Pons (tissue), 1 donor: Measurements from ENCODE around the gene ADRB1.

Experiments used
- DNase-seq: peaks from one replicate; pipeline ENCODE4 v3.0.0-alpha.2; 2016; ENCODE audit warnings: low spot score

ADRB1 gene

DNA sequence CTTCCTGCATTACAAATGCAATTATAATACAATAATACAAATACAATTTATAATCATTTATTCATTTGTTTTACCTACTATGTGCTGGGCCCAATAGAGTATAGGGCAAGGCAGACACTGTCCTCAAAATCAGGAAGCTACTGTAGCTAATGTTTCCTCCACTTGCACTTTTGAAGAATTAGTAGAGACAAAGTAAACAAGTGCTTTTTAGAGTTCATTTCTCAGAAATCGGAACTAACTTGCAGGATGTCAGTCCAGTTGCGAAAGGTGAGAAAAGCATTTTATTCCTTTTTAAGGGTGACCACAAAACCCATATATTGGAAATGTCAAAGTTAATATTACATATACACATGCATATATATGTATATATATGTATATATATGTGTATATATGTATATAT is 14.2 kb downstream of the ADRB1 start:
- DNase-seq = no peak

DNA sequence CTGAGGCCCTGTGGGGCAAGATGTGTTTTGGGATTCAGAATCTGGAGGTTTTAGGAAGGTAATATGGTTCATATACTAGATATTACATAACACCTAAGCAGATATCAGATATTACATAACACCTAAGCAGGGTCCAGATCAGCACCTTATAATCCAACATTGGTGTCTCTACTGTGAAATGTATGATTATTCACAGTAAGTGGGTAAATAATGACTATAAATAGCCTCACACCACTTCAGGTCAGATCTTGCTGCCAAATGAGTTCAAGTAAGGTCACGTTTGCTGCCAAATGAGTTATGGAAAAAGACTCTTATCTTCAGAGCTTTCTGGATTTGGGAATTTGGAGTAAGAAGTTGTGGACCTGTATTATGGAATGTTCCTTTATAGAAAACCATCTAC is 14.6 kb downstream of the ADRB1 start:
- DNase-seq = no peak

DNA sequence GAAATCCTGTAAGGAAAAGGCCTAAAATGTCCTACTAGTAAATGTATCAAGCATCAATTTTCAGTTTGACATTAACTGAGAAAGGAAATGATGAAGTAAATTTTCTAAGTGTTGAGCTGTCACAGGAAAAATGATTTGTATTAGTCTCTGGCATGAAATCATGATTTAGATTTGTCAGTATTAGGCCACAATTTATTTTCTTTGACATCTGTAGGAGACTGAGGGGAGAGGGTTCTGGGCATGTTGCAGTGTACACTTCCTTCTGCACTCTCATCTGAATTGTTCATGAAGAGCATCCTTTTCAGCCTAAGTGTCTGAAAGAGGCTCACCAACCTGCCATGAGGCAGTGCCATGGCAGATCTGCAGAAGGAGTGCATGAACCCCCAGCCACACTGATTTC is 15.9 kb downstream of the ADRB1 start:
- DNase-seq = no peak

DNA sequence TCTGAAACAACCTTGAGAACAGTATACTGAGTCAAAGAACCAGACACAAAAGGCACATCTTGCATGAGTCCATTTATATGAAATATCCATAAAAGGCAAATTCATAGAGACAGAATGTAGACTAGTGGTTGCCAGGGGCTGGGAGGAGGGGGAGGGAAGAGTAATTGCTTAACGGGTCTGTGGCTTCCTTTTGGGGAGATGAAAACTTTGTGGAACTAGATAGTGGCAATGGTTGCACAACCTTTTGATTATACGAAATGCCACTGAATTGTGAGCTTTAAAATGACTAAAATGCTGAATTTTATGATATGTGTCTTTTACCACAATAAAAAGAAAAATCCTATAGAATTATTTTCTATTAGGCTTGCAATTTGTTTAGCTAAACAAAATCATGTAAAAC is 16.8 kb downstream of the ADRB1 start:
- no peak for DNase-seq

DNA sequence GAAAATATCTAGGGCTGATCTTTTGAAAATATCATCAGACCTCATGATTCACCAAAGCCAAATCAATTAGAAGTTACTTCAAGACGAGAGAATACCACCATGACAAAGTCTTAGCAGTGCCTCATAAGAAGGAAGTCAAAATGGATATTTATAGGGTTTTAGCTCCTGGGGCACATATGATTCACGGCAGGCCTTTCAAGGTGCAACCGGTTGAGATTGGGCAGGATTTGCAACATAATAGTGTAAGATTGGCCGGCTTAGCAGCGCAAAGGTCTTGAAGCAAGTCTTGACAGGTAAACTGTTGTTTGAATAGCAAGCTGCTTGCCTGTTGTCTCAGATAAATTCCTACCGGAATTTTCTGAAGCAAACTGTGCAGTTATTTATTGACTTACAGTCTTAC is 17.5 kb downstream of the ADRB1 start:
- no peak for DNase-seq

DNA sequence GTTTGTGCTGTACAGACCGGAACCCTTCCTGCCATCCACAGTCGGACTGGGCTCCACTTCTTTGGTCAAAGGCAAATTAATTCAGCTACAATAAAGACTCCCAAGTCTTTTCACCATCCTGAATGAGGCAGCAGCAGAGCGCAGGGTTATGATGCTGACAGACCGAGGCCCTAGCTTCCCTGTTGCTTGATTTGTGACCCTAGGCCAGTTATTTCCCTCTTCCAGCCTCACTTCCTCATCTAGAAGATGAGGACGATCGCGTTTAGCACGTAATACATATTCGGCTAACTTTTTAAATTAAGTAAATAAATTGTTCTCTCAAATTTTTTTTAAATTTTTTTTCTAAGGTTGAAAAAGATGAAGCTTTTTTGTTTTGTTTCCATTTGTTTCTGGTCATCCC is 18.1 kb downstream of the ADRB1 start:
- DNase-seq = no peak

DNA sequence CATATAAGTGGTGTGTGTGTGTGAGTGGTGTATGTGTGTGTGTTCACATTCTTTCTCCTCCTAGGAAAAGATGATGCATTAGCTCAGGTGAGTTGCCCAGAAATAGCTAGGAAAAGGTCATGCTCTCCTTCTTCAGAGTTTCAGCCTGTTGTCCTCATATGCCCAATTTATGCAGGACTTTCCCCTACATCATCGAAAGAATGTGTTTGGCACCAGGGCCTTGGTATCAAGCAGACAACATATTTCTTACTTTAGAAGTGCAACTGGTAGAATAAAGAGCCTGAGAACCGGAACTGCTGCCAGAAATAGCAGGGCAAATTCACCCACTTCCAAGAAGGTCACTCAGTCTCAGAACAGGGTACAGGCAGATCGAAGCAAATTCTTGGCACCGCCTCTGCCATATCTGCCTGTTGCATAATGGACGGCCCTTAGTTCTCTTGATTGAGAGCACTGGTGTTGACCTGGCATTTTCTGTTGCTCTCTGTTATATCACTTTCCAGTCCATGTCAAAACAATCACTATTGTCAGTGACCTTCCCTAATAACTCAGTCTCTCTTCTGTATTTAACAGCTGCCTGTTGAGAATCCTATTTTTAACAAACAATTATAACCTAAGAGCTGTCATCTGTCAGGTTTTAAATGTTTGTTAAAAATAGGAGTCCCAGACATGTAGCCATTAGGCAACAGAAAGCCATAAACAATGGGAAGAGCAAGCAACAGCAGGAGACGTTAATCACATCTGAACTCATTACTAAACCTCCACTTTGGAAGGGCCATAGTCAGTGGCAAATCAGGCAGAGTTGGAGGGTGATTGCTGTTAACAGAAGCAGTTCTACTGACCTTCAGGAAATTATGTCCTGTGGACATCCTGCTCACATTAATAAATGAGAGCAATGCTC is 20.7 kb downstream of the ADRB1 start:
- DNase-seq = no peak

DNA sequence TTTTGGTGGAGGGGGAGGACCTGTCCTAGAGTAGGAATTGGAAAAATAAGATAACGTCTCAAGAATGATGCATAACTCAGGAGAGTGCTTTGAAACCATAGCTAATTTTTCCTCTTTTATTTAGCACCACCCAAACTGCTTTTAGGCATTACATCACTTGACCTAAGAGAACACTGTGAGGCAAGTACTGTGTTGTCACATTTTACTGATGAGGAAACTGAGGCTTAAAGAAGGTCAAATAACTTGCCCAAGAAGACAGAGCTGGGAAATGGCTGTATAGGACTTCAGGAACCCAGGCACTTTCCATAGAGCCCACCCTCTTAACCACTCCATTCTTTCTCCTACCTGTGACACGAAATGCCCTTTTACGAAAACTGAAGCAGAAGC is 21.4 kb downstream of the ADRB1 start:
- no peak for DNase-seq

DNA sequence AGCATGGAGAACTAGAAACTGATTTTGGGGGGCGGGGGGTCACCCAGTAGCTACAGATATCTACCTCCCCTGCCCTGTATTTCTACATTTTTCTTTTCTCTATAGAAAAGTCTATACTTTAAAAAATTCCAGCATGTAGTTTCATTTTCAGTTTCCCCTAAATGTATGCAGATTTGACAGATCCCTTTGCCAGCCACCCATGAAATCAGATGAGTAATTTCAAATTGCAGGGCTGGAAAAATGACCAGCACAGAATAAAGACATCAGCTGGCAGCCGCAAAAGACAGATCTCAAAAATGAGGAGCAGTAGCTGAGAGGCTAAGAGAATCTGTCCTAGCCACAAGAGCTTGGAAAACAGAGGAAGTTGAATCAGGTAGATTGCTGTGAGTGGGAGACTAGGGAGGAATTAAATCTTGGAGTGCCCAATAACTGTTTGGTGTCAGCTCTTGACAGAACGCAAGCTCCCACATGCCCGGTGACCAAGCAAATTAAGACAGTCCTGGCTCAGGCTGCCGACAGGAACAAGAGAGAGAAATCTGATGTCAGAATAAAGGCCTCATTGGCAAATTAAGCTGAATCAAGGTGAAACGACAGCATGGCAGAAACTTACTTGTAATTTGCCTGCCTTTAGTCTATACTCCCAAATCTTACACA is 24.5 kb downstream of the ADRB1 start:
- no peak for DNase-seq

DNA sequence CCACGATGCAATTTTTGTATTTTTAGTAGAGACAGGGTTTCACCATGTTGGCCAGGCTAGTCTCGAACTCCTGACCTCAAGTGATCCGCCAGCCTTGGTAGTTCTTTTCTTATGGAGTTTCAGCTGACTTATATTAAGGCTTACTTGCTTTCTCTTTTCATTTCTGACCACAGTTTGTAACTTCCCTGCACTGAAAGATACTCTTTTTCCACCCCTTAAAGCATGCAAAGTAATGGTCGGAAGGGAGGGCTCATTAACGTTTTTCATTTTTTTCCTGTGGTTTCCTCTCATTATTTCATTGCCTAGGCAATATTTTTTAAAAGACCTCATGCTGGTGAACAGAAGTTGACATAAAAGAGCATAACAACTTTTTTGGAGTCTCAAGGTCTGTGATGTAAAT is 27.0 kb downstream of the ADRB1 start:
- DNase-seq = no peak

DNA sequence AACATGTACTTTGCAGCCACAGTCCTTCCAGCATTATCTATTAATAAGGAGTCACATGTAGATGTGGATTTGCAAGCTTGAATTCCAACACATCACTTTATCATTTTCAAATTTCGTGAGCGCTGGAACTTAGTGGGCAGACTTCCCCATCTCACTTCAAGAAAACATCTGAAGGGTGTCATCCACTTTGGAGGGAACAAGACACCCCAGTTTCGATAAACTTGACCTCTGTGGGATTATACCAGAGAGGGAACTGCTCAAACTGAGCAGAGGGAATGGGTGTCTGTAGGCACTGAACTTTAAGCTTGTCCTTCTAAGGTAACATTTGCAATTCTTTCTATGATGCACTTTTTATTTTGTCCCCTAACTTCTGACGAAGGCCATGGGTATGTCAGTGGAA is 27.5 kb downstream of the ADRB1 start:
- no peak for DNase-seq

DNA sequence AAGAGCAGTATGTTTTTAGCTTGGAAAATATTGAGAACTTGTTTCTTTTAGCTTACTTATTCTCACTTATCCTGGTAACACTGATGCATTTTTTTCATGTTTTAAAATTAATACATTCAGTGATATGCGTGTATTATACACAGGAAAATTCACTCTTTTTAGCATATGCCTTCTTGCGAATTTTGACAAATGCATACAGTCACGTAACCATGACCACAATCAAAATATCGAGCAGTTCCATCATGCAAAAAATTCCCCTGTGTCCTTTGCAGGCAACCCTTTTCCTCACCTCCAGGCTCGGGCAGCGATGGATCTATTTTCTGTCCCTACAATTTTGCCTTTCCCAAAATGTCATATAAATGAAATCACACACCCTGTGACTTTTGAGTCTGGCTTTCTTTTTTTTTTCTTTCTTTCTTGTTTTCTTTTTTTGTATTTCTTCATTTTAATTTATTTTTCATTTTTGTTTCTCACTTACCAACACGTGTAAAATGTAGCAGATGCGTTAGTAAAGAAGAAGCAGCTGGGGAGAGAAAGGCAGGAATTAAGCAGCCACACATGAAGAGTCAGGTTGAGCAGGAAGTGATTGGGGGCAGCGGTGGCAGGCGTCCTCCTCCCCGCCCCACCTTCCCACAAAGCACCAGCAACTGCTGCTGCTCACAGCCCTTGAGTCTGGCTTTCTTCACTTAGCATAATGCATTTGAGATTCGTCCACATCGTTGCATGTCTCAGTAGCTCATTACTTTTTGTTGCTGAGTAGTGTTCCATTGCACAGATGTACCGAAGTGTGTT is 29.9 kb downstream of the ADRB1 start:
- no peak for DNase-seq

DNA sequence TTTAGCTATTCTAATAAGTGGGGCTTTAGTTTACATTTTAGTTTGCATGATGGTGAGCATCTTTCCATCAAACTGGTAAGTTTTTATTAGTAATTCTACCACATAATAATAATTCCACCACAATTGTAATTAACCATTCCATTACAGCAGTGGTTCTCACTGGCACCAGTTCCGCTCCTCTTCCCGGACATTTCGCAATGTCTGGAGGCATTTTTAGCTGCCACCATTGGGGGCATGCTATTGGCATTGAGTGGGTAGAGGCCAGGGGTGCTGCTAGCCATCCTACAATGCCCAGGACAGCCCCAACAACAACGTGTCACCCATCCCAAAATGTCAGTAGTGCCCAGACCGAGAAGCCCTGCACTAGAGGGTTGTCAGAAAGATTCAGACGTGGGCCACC is 31.4 kb downstream of the ADRB1 start:
- no peak for DNase-seq

DNA sequence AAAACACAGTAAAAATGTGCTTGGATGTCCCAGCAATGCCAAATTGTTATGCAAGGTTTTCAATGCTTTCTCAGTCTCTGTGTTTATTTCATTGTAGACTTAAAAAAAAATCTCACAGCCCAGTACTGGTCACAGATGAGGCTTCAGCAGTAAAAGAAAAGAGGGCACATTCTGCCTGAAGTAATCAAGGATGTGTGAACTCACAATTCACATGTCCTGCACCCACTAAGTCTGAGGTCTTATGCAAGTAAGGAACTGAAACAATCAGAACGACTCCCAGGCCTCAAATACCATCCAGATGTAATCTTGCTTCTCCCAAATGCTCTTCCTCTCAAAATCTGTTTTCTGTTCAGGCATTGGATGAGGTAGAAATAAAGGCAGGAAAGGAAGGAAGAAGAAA is 33.7 kb downstream of the ADRB1 start:
- DNase-seq = peak; percentile 52

DNA sequence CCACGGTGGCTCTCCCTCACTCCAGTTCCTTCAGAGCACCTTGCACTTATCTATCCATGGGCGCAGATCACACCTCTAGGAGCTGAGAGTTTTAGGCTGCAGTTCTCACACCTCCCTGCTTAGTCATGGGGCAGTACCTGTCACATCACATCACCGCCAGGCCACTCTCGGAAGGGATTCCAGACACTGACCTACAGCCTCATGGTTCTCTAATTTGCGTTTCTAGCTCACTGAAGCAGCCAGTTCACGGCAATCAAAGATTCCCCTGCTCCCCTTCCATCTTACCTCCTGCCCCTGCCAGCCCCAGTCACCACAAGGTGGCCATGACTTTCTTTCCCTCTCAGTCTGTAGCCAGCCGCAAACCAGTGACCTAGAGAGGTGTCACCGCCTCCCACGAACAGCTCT is 34.2 kb downstream of the ADRB1 start:
- DNase-seq = no peak

DNA sequence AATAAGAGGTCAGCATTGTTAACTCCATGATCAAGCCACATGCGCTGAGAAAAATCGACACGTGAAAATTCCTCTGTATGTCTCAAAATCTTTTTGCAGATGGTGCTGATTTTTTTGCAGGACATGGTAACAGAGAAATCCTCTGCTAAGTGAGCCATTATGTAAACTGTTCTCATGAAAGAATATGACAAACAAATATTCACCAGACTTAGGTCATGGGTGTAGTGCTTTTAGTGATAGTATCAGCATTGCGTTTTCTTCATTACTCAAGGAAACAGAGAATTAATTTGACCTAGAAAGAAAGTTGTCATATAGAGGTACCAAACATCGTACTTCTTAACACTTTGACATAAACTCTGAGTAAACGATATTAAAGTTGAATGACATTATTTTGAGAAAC is 34.7 kb downstream of the ADRB1 start:
- DNase-seq = no peak

DNA sequence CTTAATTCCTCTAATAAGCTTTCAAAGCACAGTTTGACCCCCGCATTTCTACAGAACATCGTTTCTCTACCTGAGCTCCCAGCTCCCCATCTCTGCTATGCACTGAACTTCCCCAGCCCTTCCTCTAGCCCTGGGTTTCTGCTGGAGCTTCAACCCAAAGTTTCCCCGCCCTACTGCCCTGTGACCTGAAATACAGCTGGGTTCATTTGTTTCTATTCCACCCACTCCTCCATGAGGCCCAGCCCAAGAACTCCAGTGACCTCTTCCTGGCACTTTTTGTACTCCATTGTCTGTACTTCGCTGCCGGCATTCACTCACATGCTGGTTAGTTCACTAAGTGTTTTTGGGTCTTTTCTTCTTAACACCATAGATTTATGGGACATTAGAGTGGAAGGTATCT is 35.8 kb downstream of the ADRB1 start:
- no peak for DNase-seq

DNA sequence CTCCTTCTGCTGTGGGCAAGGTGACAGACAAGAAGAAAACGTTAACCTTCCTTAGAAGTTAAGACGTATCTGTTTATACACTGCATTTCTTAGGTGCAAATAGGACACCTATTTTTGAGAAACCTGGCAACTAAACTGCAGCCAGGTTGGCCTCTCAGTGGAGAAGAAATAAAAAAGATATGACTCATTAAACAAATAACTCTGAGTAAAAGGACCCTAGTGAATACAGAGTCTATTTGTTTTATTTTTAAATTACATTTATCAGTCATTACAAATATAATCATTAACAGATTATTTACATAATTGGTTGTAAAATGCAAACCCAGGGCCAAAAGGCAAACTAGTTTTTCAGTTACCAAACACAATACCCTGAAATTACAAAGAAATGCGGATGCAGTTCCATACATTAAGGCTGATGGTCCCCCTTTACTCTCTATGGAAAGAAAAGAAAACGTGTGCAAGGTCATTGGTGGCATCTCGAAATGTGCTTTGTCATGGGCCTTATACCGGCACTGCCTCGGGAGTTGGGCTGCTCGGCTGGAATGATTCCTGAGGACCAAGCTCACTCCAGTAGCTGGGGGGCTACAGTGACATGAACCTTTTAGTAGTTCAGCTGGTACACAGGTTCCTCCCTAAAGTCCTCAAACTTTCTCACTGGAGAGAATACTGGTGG is 38.4 kb downstream of the ADRB1 start:
- no peak for DNase-seq

DNA sequence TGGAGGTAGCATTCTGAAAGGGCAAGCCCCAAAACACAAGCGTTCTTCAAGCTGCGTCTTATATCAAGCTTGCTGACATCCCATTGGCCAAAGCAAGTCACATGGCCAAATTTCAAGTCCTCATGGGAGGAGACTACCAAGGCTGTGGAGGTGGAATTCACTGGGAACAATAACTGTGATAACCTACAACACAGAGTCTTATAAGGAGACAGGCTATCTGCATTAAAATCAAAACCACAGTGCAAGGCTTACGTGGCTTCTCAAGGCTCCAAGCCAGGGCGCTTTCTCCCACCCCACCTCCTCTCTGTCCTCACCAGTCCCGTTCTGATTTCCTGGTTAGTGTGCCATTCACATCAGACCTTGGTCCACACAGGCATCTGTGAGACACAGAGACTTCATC is 39.4 kb downstream of the ADRB1 start:
- no peak for DNase-seq

DNA sequence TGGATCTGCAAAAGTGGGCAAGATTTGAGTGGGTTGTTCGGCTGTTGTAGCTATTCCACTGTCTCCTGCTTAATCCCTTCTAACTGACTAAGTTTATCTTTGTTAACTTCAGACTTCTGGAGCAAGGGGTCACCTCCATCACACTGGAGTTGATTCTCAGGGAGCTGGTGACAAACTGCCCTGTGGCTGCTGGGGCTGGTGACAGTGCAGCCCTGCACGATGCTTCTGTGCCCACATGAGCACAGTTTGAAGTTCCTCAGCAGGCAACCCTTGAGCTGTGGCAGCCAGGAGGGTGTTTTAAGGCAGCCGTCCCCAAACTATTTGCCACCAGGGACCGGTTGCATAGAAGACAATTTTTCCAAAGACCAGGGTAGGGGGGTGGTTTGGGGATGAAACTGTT is 40.5 kb downstream of the ADRB1 start:
- no peak for DNase-seq

DNA sequence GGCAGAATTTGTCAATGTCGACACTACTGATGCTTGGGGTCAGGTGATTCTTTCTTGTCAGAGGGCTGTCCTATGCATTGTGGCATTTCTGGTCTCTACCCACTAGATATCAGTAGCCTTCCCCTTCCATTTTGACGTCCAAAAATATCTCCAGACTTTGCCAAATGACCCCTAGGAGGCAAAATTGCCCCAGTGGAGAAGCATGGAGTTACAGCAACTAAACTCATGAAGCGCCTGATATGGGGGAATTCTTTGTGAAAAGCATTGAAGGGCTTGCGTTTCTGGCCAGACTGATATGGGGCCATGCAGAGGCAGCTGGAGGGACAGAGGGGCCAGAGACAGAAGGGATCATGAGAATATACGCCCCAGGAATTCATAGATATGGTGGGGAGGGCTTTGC is 43.6 kb downstream of the ADRB1 start:
- no peak for DNase-seq

DNA sequence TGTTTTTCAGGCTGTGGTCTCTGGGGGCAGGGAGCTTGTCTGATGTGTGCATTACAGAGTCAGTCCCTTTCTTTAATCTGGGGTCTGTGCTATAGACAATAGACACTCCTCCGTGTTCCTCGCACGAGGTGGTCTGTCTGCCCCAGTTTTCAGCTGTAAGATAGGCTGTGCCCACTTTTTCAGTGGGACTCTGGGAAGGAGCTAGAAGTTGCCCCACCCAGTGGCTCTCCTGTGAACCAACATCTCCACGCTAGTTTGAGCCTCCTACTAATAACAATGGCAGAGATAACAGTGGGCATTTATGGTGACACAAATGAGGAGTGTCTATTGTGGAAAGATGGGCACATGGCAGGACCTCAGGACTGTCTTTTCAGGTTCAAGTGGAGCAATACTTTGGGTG is 44.0 kb downstream of the ADRB1 start:
- no peak for DNase-seq
